ENCODE results near the gene LGALS7B. TPM values are rescaled to one million over a fixed set of nuclear protein-coding genes. Genes with fewer than 3 reads are reported as not detected.
"Not testable (repeated sequence)": the region's sequence is repeated elsewhere in the genome, so short reads cannot be mapped to it uniquely, and the experiment has no call there.

LGALS7B gene
- total and polyA plus RNA-seq, 4 experiments from 2014 or later = not detected

DNA sequence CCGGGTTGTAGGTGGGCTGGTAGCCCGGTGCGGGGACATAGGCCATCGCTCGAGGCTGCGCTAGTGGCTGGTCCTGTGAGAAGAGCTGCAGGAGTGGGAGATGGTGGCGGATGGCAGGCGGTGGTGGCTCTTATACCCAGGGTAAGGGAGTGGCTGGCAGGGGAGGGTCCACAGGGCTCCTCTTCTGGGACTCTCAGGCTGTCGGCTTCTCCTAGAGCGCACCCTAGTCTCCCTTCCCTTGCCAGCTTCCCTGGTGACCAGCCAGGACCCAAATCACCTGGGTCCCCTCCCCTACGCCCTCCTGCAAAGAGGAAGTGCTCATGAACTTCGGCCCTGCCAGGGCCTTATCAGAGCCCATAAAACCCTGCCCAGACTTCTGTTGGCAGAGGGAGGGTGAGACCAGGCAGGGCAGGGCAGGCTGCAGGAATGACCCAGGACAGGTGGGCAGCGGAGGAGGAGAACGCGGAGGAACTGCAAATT, 23.9 kb downstream of the LGALS7B start, which contains the start of gene LGALS4:
LGALS4 (minus strand) TSS at position 105 of the 480 bp plus-strand sequence; CDS start at position 46, 59 bp downstream.
- Histone ChIP-seq H3K27me3 (ENCODE audit: insufficient read depth, low read length) (no peaks in the 10 kb centered on the region), H3K9me3 (ENCODE audit: control insufficient read depth in 1 of 2, low read length in 2 of 2) (no peaks in the 10 kb centered on the region), H3K4me1 (ENCODE audit: insufficient read depth, low read length) (no peaks in the 10 kb centered on the region), H3K4me3 (ENCODE audit: low read length in 2 of 2) (no peak within 1 kb of the TSS), H3K36me3 (ENCODE audit: insufficient read depth, low read length) (peaks cover 26% of the 10 kb centered on the region), H3K27ac (ENCODE audit: low read depth, low read length) (no peak within 1 kb of the TSS)
- intact Hi-C loops (cut with micrococcal nuclease) = no loop called here
- H3K27me3 Mint-ChIP-seq = no peaks in the 10 kb centered on the region
- no peaks in the 10 kb centered on the region for H3K9me3 Mint-ChIP-seq
- DNase-seq = no peak
- H3K4me3 Mint-ChIP-seq = no peak within 1 kb of the TSS
- peaks cover 16 to 24% of the 10 kb centered on the region in 2 donors for H3K36me3 Mint-ChIP-seq
- peaks cover 0 to 2% (median 0%) of the 10 kb centered on the region in 4 donors for H3K4me1 Mint-ChIP-seq
- H3K27ac Mint-ChIP-seq = peak within 1 kb of the TSS in 3 of 7 donors; percentile 41 to 60 (median 42)
- CTCF ChIA-PET (ENCODE audit: partially characterized antibody) = no interaction called here
- POLR2A ChIA-PET (ENCODE audit: partially characterized antibody) = no interaction called here

DNA sequence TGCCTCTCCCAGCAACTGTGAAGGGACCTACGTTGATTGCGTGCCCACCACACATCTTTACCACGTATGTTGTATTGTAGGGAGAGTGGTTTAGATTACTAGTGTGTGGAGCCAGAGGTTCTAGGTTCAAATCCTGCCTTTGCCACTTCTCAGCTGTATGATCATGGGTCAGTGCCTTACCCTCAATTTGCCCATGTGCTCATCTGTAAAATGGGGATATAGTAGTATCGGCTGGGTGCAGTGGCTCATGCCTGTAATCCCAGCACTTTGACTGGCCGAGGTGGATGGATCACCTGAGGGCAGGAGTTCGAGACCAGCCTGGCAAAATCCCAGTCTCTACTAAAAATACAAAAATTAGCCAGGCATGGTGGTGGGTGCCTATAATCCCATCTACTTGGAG, 24.3 kb downstream of the LGALS7B start:
- Mint-ChIP-seq H3K27me3 (no peaks in the 10 kb centered on the region), H3K4me3 (no peak overlapping the region), H3K27ac (peak overlapping the region in 2 of 7 donors; percentile 42 to 60), H3K4me1 (peaks cover 0 to 2% (median 0%) of the 10 kb centered on the region in 4 donors), H3K36me3 (peaks cover 16 to 28% of the 10 kb centered on the region in 2 donors), H3K9me3 (no peaks in the 10 kb centered on the region)
- Histone ChIP-seq H3K4me3 (ENCODE audit: low read length in 2 of 2) (no peak overlapping the region), H3K4me1 (ENCODE audit: insufficient read depth, low read length) (no peaks in the 10 kb centered on the region), H3K27ac (ENCODE audit: low read depth, low read length) (no peak overlapping the region), H3K27me3 (ENCODE audit: insufficient read depth, low read length) (no peaks in the 10 kb centered on the region), H3K36me3 (ENCODE audit: insufficient read depth, low read length) (peaks cover 26% of the 10 kb centered on the region), H3K9me3 (ENCODE audit: control insufficient read depth in 1 of 2, low read length in 2 of 2) (no peaks in the 10 kb centered on the region)
- intact Hi-C loops (cut with micrococcal nuclease) = no loop called here
- CTCF ChIA-PET (ENCODE audit: partially characterized antibody) = interaction anchor here (0.5 kb wide), 1 partner anchor 1270 kb away, joined by 3 read pairs; no protein-coding TSS in a partner anchor
- DNase-seq = no peak
- POLR2A ChIA-PET (ENCODE audit: partially characterized antibody) = no interaction called here

- POLR2A ChIA-PET (ENCODE audit: partially characterized antibody) = interaction anchor here (0.9 kb wide), 1 partner anchor 33 kb away, joined by 3 read pairs; no protein-coding TSS in a partner anchor
- CTCF ChIA-PET (ENCODE audit: partially characterized antibody) = interaction anchor here (0.5 kb wide), 1 partner anchor 1270 kb away, joined by 3 read pairs; no protein-coding TSS in a partner anchor
- H3K4me3 Mint-ChIP-seq; H3K27ac Mint-ChIP-seq; H3K4me3 ChIP-seq (ENCODE audit: low read length in 2 of 2); H3K27ac ChIP-seq (ENCODE audit: low read depth, low read length); H3K9me3 ChIP-seq (ENCODE audit: control insufficient read depth in 1 of 2, low read length in 2 of 2); DNase-seq; H3K4me1 Mint-ChIP-seq; intact Hi-C loops (cut with micrococcal nuclease); H3K4me1 ChIP-seq (ENCODE audit: insufficient read depth, low read length); H3K9me3 Mint-ChIP-seq; H3K27me3 ChIP-seq (ENCODE audit: insufficient read depth, low read length); H3K27me3 Mint-ChIP-seq: not testable (repeated sequence)
- peaks cover 26% of the 10 kb centered on the region for H3K36me3 ChIP-seq (ENCODE audit: insufficient read depth, low read length)
- H3K36me3 Mint-ChIP-seq = peaks cover 16 to 28% of the 10 kb centered on the region in 2 donors
These were observed 24.9 kb downstream of the LGALS7B start for GRCh38 chr19:38813932-38814331.

DNA sequence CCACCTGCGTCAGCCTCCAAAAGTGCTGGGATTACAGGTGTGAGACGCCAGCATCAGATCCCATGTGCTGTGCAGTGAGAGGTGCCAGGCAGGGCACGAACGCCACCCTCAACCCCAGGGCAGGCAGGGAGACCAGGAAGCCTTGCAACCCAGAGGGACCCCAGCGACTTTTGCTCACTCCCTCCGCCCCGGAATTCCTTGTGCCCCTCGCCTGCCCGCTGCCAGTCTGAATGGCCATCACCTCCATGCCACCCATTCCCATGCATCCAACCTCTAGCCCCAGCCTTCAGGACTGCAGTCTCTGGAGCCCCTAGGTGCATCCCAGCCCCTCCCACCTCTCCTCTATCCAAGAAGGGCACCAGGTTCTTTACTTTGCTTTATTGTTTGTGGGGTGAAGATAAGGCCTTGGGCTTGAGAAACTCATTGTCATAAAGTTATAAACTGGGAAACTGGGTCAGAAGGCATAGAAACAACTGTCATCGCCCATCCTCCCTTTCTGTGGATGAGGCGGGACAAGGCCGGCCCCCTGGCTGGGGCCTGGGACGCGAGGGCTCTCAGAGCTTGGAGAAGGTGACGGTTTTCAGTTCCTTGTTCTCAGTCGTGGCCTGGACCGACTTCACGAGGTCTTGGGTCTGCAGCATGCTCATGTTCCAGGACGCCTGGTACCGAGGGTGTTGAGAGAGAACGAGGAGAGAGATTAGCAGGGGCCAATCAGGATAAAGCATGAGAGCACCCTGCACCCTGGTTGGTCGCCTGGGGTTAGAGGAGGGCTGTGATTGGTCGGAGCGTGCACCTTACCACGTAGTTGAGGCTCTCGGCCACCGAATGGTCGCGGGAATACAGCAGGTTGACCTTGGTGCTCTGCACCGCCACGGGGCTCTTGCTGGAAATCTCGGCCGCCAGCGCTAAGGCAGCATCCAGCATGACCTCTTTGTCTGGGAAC, 26.3 kb downstream of the LGALS7B start:
- intact Hi-C loops (cut with micrococcal nuclease) = no loop called here
- H3K36me3 Mint-ChIP-seq = peaks cover 16 to 33% of the 10 kb centered on the region in 2 donors
- no peak overlapping the region for H3K4me3 Mint-ChIP-seq
- no peak for DNase-seq
- no peaks in the 10 kb centered on the region for H3K9me3 ChIP-seq (ENCODE audit: control insufficient read depth in 1 of 2, low read length in 2 of 2)
- H3K9me3 Mint-ChIP-seq = no peaks in the 10 kb centered on the region
- no peaks in the 10 kb centered on the region for H3K27me3 Mint-ChIP-seq
- ChIA-PET CTCF (ENCODE audit: partially characterized antibody) (no interaction called here), POLR2A (ENCODE audit: partially characterized antibody) (no interaction called here)
- H3K27ac ChIP-seq (ENCODE audit: low read depth, low read length) = no peak overlapping the region
- peak overlapping the region in 1 of 7 donors; percentile 5 for H3K27ac Mint-ChIP-seq
- H3K27me3 ChIP-seq (ENCODE audit: insufficient read depth, low read length) = no peaks in the 10 kb centered on the region
- peaks cover 0 to 5% (median under 1%) of the 10 kb centered on the region in 4 donors for H3K4me1 Mint-ChIP-seq
- no peaks in the 10 kb centered on the region for H3K4me1 ChIP-seq (ENCODE audit: insufficient read depth, low read length)
- H3K4me3 ChIP-seq (ENCODE audit: low read length in 2 of 2) = no peak overlapping the region
- peaks cover 31% of the 10 kb centered on the region for H3K36me3 ChIP-seq (ENCODE audit: insufficient read depth, low read length)

DNA sequence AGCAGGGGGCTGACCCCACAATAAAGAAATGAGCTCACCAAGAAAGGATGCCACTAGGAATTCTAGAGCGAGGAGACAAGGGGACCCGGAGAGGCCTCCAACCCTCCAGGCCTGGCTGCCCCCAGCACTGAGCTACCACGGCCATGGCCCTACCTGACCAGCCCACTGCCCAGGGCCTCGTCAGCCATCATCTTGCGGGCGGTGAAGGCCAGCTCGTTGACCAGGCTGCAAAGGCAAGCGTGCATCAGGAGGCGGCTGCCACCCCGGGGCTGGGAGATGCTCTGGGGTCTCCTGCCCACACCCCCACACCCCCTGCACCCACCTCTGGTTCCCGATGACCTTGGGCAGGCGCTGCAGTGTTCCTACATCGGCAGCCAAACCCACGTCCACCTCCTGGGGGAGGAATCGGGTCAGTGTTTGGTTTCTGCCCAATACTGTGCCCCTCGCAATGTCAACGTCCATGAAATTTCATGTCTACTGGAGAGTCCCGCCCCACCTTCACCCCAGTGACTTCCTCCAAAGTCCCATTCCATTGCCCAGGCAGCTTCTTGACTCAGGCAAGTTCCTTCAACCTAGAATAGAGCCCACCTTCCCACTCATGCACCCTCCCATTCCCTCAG, 27.2 kb downstream of the LGALS7B start:
- Histone ChIP-seq H3K4me1 (ENCODE audit: insufficient read depth, low read length) (no peaks in the 10 kb centered on the region), H3K4me3 (ENCODE audit: low read length in 2 of 2) (no peak overlapping the region), H3K27me3 (ENCODE audit: insufficient read depth, low read length) (no peaks in the 10 kb centered on the region), H3K36me3 (ENCODE audit: insufficient read depth, low read length) (peaks cover 33% of the 10 kb centered on the region), H3K9me3 (ENCODE audit: control insufficient read depth in 1 of 2, low read length in 2 of 2) (no peaks in the 10 kb centered on the region), H3K27ac (ENCODE audit: low read depth, low read length) (no peak overlapping the region)
- Mint-ChIP-seq H3K27ac (no peak overlapping the region), H3K4me1 (peaks cover 0 to 11% (median 1%) of the 10 kb centered on the region in 4 donors), H3K4me3 (no peak overlapping the region), H3K27me3 (no peaks in the 10 kb centered on the region), H3K9me3 (no peaks in the 10 kb centered on the region), H3K36me3 (peaks cover 19 to 41% of the 10 kb centered on the region in 2 donors)
- ChIA-PET CTCF (ENCODE audit: partially characterized antibody) (no interaction called here), POLR2A (ENCODE audit: partially characterized antibody) (no interaction called here)
- intact Hi-C loops (cut with micrococcal nuclease) = no loop called here
- no peak for DNase-seq

DNA sequence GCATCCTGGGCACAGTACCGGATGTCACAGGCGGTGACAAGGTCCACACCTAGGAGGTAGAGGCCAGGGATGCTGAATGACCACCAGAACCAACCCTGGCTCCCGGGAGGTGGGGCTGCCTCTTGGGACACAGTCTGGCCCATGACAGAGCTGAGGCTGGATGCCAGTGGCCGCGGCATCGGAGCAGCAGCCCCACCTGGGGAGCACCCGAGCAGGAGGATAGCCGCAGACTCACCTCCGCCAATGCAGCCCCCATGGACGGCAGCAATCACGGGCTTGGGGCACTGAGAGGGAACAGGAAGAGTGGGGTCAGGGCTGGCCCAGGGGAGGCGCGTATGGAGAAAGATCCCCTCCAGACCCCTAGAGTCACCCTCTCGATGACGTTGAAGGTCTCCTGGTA, 28.1 kb downstream of the LGALS7B start:
- H3K9me3 Mint-ChIP-seq = no peaks in the 10 kb centered on the region
- CTCF ChIA-PET (ENCODE audit: partially characterized antibody) = no interaction called here

More for the DNA sequence above, 28.1 kb downstream of the LGALS7B start:
- H3K4me3 ChIP-seq (ENCODE audit: low read length in 2 of 2) = no peak overlapping the region
- DNase-seq = no peak
- intact Hi-C loops (cut with micrococcal nuclease) = no loop called here
- no peak overlapping the region for H3K27ac ChIP-seq (ENCODE audit: low read depth, low read length)
- POLR2A ChIA-PET (ENCODE audit: partially characterized antibody) = interaction anchor here (0.8 kb wide), 1 partner anchor 9 kb away, joined by 3 read pairs; no protein-coding TSS in a partner anchor
- H3K27me3 ChIP-seq (ENCODE audit: insufficient read depth, low read length) = no peaks in the 10 kb centered on the region
- H3K4me1 ChIP-seq (ENCODE audit: insufficient read depth, low read length) = no peaks in the 10 kb centered on the region
- H3K4me1 Mint-ChIP-seq = peaks cover 0 to 11% (median 3%) of the 10 kb centered on the region in 4 donors
- no peak overlapping the region for H3K27ac Mint-ChIP-seq
- H3K9me3 ChIP-seq (ENCODE audit: control insufficient read depth in 1 of 2, low read length in 2 of 2) = no peaks in the 10 kb centered on the region
- H3K27me3 Mint-ChIP-seq = no peaks in the 10 kb centered on the region
- H3K4me3 Mint-ChIP-seq = no peak overlapping the region
- H3K36me3 Mint-ChIP-seq = peaks cover 22 to 45% of the 10 kb centered on the region in 2 donors
- H3K36me3 ChIP-seq (ENCODE audit: insufficient read depth, low read length) = peaks cover 33% of the 10 kb centered on the region

All from CD4-positive, alpha-beta memory T cell (primary cell).